Fibroblast of peridontal ligament (primary cell): Measurements from ENCODE around the gene TMEM179.

ENCODE experiments used
- DNase-seq: peaks from one replicate; pipeline ENCODE4 v3.0.0-alpha.2; 2010; ENCODE audit errors: extremely low read depth

TMEM179 gene

DNA sequence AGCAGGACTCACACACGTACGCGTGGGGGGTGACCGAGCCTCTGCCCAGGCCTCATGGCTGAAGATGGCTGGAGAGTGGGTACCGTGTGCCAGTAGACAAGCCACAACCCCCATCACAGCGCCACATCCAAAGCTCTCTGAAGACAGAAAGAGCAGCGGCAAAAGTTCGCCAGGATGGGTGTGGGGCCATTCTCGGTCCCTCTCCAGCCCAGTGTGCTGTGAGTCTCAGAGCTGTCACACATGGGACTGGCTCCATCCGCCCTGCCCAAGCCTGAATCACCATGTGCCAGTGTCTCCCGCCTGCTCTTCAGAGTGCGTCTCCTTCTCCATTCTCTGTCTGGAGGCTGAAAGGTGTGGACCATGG lies 5.7 kb downstream of the TMEM179 start:
- no peak for DNase-seq

DNA sequence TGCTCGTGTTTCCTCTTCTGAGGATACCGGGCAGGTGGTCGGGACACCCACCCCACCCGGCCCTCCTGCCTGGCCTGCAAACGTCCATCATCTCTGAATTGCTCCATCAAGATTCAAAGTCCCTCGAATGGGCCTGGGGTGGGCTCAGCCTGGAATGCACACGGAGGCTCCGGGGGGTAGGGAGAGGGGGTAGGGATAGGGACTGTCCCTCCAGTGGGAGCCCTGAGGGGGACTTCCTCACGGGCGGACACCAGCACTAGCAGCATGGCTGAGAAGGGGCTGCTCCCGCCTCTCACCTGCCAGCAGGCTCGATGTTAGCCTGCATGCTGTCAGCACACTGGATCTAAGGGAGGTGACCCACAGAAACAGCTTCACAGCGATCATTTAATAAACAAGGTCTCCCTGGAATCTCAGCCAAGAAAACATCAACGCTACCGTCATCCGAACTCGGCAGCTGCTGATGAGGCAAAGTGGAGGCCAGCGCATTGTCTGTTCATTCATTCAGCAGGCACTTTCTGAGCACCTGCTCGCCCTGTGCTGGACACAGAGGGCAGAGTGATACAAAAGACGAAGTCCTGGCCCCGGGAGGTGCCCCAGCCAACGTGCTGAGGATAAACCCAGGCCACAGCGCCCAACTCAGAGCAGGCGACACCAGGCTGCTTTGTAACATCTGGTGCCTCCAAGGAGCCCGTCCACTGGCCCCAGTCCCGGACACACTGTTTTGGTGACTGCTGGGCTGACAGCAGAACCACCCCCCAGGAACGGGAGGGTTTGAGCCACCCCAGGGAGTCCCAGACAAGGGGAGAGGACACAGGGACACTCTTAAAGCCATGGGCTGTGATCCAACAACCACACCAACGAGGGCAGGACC lies 6.3 kb downstream of the TMEM179 start:
- DNase-seq, result no peak

DNA sequence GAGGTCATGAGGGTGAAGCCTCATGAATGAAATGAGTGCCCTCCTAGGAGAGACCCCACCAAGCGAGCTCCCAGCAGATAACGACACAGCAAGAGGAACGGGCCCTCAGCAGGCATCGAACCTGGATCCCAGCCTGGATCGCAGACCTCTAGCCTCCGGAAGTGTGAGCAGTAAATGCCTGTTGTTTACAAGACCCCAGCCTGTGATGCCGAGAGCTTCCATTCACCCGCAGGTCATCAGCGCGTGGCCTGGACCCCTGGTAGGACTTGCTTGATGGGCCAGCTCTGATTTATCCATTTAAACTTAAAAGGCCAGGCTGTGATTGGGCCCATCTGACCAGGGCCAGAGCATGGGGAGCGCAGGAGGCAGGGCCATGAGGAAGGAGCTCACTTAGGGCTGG lies 7.0 kb downstream of the TMEM179 start:
- no peak for DNase-seq

DNA sequence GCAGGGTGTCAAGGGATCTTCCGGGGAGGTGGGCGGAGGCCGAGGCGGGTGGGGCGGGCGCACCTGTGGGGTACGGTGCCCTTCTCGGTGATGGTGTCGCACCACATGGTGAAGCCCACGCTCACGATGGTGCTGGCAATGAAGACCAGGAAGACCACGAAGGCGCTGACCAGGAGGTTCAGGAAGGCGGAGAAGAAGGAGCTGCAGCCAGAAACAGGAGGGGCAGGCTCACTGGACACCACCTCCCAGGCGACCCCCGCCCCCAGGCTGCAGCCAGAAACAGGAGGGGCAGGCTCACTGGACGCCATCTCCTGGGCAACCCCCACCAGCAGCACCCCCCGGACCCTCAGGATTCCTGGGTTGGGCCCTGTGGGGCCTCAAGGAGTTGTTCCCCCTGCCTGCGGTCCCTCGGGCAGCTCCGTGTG lies 7.6 kb downstream of the TMEM179 start:
- no peak for DNase-seq

GRCh38 chr14:104596451-104596918 lies 8.1 kb downstream of the TMEM179 start:
- no peak for DNase-seq

- DNase-seq, result no peak
Observed at GRCh38 chr14:104595911-104596450, 8.6 kb downstream of the TMEM179 start.

DNA sequence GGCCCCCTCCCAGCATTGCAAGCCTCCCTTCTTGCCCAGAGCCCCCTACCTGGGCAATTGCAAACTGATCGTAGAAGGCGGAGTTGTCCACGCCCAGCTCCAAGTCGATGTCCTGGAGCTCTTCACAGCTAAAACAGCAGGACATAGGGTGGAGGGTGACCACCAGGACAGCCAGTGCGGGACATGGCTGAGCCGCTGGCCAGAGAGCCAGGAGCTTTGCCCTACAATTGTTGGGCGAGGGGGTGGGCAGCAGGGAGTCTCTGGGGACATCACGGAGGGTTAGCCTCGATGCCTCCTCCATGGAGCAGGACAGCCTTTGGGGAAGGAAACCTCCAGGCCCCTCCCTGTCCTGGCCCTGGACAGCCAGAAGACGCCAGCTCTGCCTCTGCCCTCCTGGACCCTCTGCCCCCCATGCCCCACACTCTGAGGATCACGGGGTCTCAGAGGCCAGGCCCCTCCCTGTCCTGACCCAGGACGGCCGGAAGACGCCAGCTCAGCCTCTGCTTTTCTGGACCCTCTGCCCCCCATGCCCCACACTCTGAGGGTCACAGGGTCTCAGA lies 9.4 kb downstream of the TMEM179 start:
- no peak for DNase-seq

- DNase-seq, result no peak
Observed at GRCh38 chr14:104594310-104595046, 10.1 kb downstream of the TMEM179 start.

- peak; percentile 3 for DNase-seq
Observed at GRCh38 chr14:104593710-104594136, 10.8 kb downstream of the TMEM179 start.

DNA sequence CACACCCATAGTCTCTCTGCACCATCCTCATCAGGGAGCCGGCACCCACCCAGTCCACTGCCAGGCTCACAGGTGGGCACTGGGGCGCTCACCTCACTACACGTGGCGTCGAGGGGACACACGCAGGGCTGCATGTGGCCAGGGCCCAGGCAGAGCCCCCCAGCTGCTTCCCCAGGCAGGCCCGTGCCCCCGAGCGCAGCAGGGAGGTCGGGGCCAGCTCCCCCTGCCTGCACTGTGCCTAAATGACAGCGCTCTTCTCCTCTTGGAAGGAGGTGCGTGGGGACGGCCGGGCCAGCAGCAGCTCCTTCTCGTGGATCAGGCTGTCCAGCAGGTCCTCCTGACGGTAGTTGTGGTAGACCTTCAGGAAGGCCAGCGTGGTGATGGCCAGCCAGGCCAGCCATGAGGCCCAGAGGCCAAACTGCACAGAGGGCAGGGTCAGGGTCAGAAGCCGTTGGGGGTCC lies 11.3 kb downstream of the TMEM179 start:
- DNase-seq, result no peak

DNA sequence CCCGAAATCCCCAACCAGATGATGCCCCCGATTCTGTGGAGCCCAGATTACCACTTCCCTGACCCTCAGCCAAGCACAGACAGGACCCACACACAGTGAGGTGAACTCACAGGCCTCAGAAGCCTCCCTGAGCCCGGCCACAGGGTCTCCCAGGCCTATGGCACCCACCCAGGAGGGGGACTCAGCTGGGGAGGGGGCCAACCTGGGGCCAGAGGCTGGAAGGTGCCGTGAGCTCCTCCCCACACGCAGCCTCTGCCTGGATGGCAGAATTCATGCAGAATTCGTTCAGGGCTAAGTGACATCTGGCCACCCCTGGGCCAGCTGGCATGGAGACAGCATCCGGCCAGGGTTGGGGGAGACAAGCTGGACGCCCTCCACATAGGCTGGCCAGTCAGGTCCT lies 11.8 kb downstream of the TMEM179 start:
- no peak for DNase-seq

- no peak for DNase-seq
Observed at GRCh38 chr14:104592292-104592672, 12.3 kb downstream of the TMEM179 start.

DNA sequence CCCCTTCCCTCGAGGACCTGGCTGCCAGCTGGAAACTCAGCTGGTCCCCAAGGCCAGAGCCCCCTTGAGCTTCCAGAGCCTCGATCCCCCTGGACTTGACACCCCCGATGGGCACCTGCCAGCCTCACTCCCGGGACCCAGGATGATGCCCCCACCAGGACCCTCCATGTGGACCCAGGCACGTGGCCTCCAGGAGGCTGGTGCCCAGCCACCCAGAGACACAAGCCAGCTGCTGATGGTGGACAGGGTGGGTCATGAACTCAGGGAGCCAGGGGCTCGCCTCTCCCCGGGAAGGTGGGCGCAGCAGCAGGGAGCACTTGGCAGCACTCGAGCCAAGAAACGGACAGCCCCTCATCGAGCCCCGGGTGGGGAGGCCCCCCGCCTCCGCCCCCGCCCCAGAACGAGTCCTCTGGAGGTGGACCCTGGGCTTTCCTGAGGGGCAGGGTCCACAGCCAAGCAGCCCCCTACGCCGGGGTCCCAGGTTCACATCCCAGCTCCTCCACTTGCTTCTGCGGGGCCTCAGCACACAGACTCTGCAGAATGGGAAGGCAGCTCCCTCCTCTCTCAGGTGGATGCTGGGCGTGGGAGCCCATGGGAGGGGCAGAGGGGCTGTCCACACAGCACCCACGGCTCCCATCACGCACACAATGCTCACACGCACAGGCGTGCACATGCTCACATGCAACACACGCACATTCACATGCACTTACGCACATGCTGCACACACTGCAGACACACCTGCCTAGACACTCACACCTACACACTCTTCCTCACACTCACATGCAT lies 12.9 kb downstream of the TMEM179 start:
- no peak for DNase-seq

DNA sequence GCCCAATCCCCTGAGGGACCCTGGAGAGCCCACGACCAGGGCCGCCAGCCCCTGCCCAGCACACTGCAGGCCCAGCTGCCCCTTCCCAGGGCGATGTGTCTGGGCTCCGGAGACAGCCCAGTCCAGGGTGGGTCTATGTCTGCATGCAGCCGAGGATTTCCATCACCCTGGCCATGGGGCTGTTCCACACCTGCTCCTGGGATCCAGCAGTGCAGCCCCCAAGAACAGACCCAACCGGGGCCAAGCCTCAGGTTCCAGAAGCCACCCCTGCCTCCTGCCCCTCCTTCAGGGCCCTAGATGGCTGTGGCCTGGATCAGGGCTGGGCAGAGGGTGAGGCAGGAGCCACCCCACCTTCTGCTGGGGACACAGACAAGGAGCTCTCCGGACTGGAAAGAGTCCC lies 13.5 kb downstream of the TMEM179 start:
- no peak for DNase-seq

- DNase-seq, result peak; percentile 23
Observed at GRCh38 chr14:104590240-104590965, 14.2 kb downstream of the TMEM179 start.

DNA sequence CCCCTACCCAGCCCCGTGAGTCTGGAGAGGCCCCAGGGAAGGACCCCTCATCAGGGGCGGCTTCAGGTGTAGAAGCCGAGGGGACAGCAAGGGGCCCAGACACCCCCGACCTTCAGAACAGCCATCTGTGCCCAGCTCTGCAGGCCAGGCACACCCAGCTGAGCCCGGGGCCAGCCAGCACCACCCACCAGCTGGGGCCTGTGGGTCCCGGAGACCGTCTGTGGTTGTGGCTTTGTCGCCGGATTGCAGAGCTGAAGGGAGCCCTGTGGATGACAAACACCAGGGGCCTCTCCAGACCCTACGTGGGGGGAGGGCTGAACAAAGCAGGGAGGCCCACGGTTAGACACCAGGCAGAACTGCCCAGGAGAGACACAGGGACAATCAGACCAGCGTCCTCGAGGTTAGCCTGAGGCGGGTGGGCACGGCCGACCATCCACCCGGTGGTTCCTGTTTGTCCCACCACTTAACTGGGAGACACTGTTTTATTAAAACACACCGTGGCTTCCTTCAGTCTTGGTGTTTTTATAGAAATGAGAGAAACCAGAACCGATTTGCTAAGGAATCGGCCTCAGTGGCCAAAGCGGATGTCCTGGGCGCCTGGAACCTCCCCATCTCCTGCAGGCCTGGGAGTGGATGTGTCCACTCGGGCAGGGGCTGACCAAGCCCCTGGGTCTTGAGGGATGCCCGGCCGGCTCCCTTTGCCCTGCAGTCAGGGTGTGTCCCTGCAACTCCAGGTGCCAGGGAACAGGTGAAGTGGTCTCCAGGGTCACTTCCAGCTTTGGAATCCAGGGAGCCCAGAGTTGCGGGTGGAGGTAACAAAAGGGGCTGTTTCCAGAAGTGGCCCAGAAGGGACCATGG lies 15.0 kb downstream of the TMEM179 start:
- DNase-seq, result no peak

- DNase-seq, result no peak
Observed at GRCh38 chr14:104588066-104588857, 16.3 kb downstream of the TMEM179 start.

- DNase-seq, result no peak
Observed at GRCh38 chr14:104587641-104588040, 16.9 kb downstream of the TMEM179 start.
